Psoas muscle (tissue), 8 donors: ENCODE measurements around the gene ZNF486. TPM values are rescaled to one million over a fixed set of nuclear protein-coding genes. Genes with fewer than 3 reads are reported as not detected.
"Not testable (repeated sequence)": the region's sequence is repeated elsewhere in the genome, so short reads cannot be mapped to it uniquely, and the experiment has no call there.

Experiments
- ATAC-seq, 4 donors: fragments of 200-7000 bp; cut with Tn5 transposase; one replicate each; pipeline ENCODE4 v1.9.1; 2020; ENCODE audit warnings: moderate library complexity in 3 of 4, mild to moderate bottlenecking in 2 of 4
- DNase-seq, 2 donors: peaks; one replicate each; pipeline ENCODE4 v3.0.0-alpha.2; 2020
- H3K27ac ChIP-seq: fragments of 200-600 bp; one replicate; pipeline ENCODE4 v1.8.0; 2022
- H3K27me3 ChIP-seq, 3 donors: fragments of 200-600 bp in 1 of 3; one replicate each; pipeline versions ENCODE4 v1.6.1 to v1.8.0; 2013 to 2022; ENCODE audit warnings: low read length in 2 of 3, mild to moderate bottlenecking in 2 of 3, moderate library complexity in 1 of 3; ENCODE audit not compliant: insufficient read depth in 3 of 3
- H3K36me3 ChIP-seq, 2 donors: fragments of 200-600 bp in 1 of 2; one replicate each; pipeline versions ENCODE4 v1.6.1 to v1.8.0; 2013 to 2022; ENCODE audit warnings: low read depth in 1 of 2, mild to moderate bottlenecking in 1 of 2, moderate library complexity in 1 of 2; ENCODE audit not compliant: insufficient read depth in 1 of 2
- H3K4me1 ChIP-seq: fragments of 200-600 bp; one replicate; pipeline ENCODE4 v1.8.0; 2022
- H3K4me3 ChIP-seq: fragments of 200-600 bp; one replicate; pipeline ENCODE4 v1.8.0; 2022; ENCODE audit warnings: mild to moderate bottlenecking
- H3K9me3 ChIP-seq: fragments of 200-600 bp; one replicate; pipeline ENCODE4 v1.8.0; 2022
- CTCF ChIP-seq: fragments of 200-600 bp; IDR thresholded peaks from one replicate; pipeline ENCODE4 v1.8.0; 2022; ENCODE audit warnings: antibody characterized with exemption
- WGBS, 3 donors: extraction: QIAGEN DNeasy Blood & Tissue Kit; methylation state at CpG; one replicate each; pipeline versions ENCODE4 v1.1.6 to v1.1.7; 2013; 5-methylcytosine and 5-hydroxymethylcytosine counted together
- intact Hi-C, 2 donors: fragments of 100-400 bp; cut with DNase I; formaldehyde crosslinking; loops; one replicate each; pipeline versions ENCODE4 v1.11.0 to v1.14.2; 2022
- polyA plus RNA-seq, 3 donors: library from polyadenylated mRNA; stranded (reverse); fragments of 200-250 nt; gene quantifications; one replicate each; pipeline ENCODE4 v1.2.3, GENCODE V29; 2013
- total RNA-seq, 4 donors: library from RNA; stranded (reverse); fragmentation: NEBNext Ultra II Directional in 2 of 4; extraction: Animal tissue kit (Norgen Biotek cat#: 25700) in 2 of 4; gene quantifications; one replicate each; pipeline versions ENCODE4 v1.2.1 to v1.2.4, GENCODE V29; 2021 to 2023
- donor health status: healthy with polysubstance abuse.
- donor health status: DM: no; HTN: no; CAD: no; lungs with moderate emphysema.
- donor health status: Bipolar disorder and iron deficiency.
- donor health status: healthy.
- donor health status: DM: yes; HTN: yes; CAD: no.
- donor health status: DM: no; HTN: no; CAD: no.
- donor health status: DM: no; HTN: no; CAD: no.
- donor health status: DM: yes; HTN: yes; CAD: no.

Gene ZNF486
- total and polyA plus RNA-seq, 7 donors: 0.17 to 1.2 (median 0.57) TPM

GRCh38 chr19:20247016-20247683 lies 80.1 kb downstream of the ZNF486 start:
- DNase-seq (no peak), ATAC-seq (no peak)
- peak; percentile 36 for TF ChIP-seq CTCF
- no peaks in the 10 kb centered on the region for H3K36me3 ChIP-seq
- no peak overlapping the region for H3K4me3 ChIP-seq
- H3K9me3 ChIP-seq: no peaks in the 10 kb centered on the region
- intact Hi-C loops: no loop called here
- no peak overlapping the region for H3K27ac ChIP-seq
- H3K4me1 ChIP-seq: no peaks in the 10 kb centered on the region
- 58 to 60% (median 59%) methylated on average over 10 of the region's 10 CpGs for WGBS, 3 donors
- H3K27me3 ChIP-seq: no peaks in the 10 kb centered on the region

- ATAC-seq, H3K4me1 ChIP-seq, H3K36me3 ChIP-seq, DNase-seq, intact Hi-C loops, H3K27me3 ChIP-seq, H3K27ac ChIP-seq, H3K4me3 ChIP-seq, H3K9me3 ChIP-seq: not testable (repeated sequence)
- WGBS, 3 donors: 41 to 54% (median 46%) methylated on average over 2 of the region's 2 CpGs
These were observed 81.2 kb downstream of the ZNF486 start for GRCh38 chr19:20248258-20248657.

Other genes starting within 250 kb of the ZNF486 start
- 1 to 10 TPM in 1 of 4 donors, under 1 TPM in 3; 0.20 to 1.2 (median 0.77) TPM for gene ZNF682, start 127.7 kb upstream of the ZNF486 start, total RNA-seq
- gene ZNF682, start 127.7 kb upstream of the ZNF486 start, polyA plus RNA-seq: 1 to 10 TPM in 1 of 3 donors, under 1 TPM in 2; 0.08 to 1.9 (median 0.78) TPM
- under 1 TPM in 3 of 4 donors, not detected in 1; 0.10 to 0.29 (median 0.24) TPM for gene ZNF90, start 89.2 kb upstream of the ZNF486 start, total RNA-seq
- gene ZNF90, start 89.2 kb upstream of the ZNF486 start, polyA plus RNA-seq: under 1 TPM; 0.13 to 0.45 (median 0.27) TPM